ENCODE data around the gene BBIP1. TPM values are rescaled to one million over a fixed set of nuclear protein-coding genes. Genes with fewer than 3 reads are reported as not detected.

Gene BBIP1
- total RNA-seq, 1 experiment from 2014 or later, result 19.0 TPM

GRCh38 chr10:110863361-110863760 lies 55.6 kb downstream of the BBIP1 start (continued):
- TF ChIP-seq AFF4 (CRISPR knock-in tag; IDR thresholded peaks at IDR 0.05; ENCODE audit: borderline replicate concordance) (no peak), ZNF416 (CRISPR knock-in tag; IDR thresholded peaks at IDR 0.05) (no peak), ZNF232 (CRISPR knock-in tag; IDR thresholded peaks at IDR 0.05) (no peak), CREB1 (CRISPR knock-in tag; IDR thresholded peaks at IDR 0.05) (no peak)

GRCh38 chr10:110862961-110863360 lies 56.0 kb downstream of the BBIP1 start:
- no peak for DNase-seq (ENCODE audit: low spot score)
- ChIA-PET POLR2A (no interaction called here), CTCF (no interaction called here)
- Mint-ChIP-seq H3K4me3 (no peak overlapping the region), H3K27me3 (ENCODE audit: low read depth) (no peaks in the 10 kb centered on the region), H3K27ac (no peak overlapping the region), H3K4me1 (peaks cover 13% of the 10 kb centered on the region), H3K36me3 (no peaks in the 10 kb centered on the region), H3K9me3 (no peaks in the 10 kb centered on the region)
- ATAC-seq, result no peak
- TF ChIP-seq NFATC4 (CRISPR knock-in tag; IDR thresholded peaks at IDR 0.05), result no peak
- TF ChIP-seq ZNF121 (CRISPR knock-in tag; IDR thresholded peaks at IDR 0.05), result no peak

- Mint-ChIP-seq H3K4me1 (peaks cover 10% of the 10 kb centered on the region), H3K27ac (no peak overlapping the region), H3K4me3 (no peak overlapping the region), H3K9me3 (no peaks in the 10 kb centered on the region), H3K27me3 (ENCODE audit: low read depth) (no peaks in the 10 kb centered on the region), H3K36me3 (no peaks in the 10 kb centered on the region)
- TF ChIP-seq ZNF532 (CRISPR knock-in tag; IDR thresholded peaks at IDR 0.05; ENCODE audit: borderline replicate concordance) (no peak), ZNF396 (CRISPR knock-in tag; IDR thresholded peaks at IDR 0.05; ENCODE audit: borderline replicate concordance) (no peak), ZSCAN18 (CRISPR knock-in tag; IDR thresholded peaks at IDR 0.05) (no peak)
- no peak for ATAC-seq
- ChIA-PET POLR2A (interaction anchor here (1.3 kb wide), 1 partner anchor 57 kb away, joined by 3 read pairs; the partner anchor contains the start of genes BBIP1 and SHOC2), CTCF (no interaction called here)
- no peak for DNase-seq (ENCODE audit: low spot score)
These were observed 56.9 kb downstream of the BBIP1 start for GRCh38 chr10:110861930-110862649.

- H3K4me3 Mint-ChIP-seq, result no peak overlapping the region
- H3K27me3 Mint-ChIP-seq (ENCODE audit: low read depth), result no peaks in the 10 kb centered on the region
- POLR2A ChIA-PET, result interaction anchor here (1.3 kb wide), 1 partner anchor 57 kb away, joined by 3 read pairs; the partner anchor contains the start of genes BBIP1 and SHOC2
- no peaks in the 10 kb centered on the region for H3K36me3 Mint-ChIP-seq
- H3K9me3 Mint-ChIP-seq, result no peaks in the 10 kb centered on the region
- peaks cover 10% of the 10 kb centered on the region for H3K4me1 Mint-ChIP-seq
- no peak for ATAC-seq
- no peak overlapping the region for H3K27ac Mint-ChIP-seq
- DNase-seq (ENCODE audit: low spot score), result no peak
- CTCF ChIA-PET, result no interaction called here
- TF ChIP-seq ZNF232 (CRISPR knock-in tag; IDR thresholded peaks at IDR 0.05) (no peak), HMGXB4 (CRISPR knock-in tag; IDR thresholded peaks at IDR 0.05) (no peak), OVOL2 (CRISPR knock-in tag; IDR thresholded peaks at IDR 0.05; ENCODE audit: borderline replicate concordance) (no peak), ZNF281 (CRISPR knock-in tag; IDR thresholded peaks at IDR 0.05) (no peak), ZNF512 (CRISPR knock-in tag; IDR thresholded peaks at IDR 0.05; ENCODE audit: borderline replicate concordance) (no peak)
These were observed 57.5 kb downstream of the BBIP1 start for GRCh38 chr10:110861476-110861875.
